ENCODE data around the gene SHQ1.

The SHQ1 gene

GRCh38 chr3:72830452-72831223, 17.6 kb downstream of the SHQ1 start:
- TF ChIP-seq CTCF (IDR thresholded peaks at IDR 0.05; ENCODE audit: low read depth, low read length), result no peak
- no peak overlapping the region for H3K4me3 ChIP-seq (replicated peaks in 1 of 2; ENCODE audit: low read depth in 2 of 2, low read length in 2 of 2)
- DNase-seq (ENCODE audit: low read depth in 2 of 2), result peak; percentile 17 to 65

GRCh38 chr3:72829701-72830100, 18.5 kb downstream of the SHQ1 start:
- peak in 1 of 2 donors; percentile 32 for DNase-seq (ENCODE audit: low read depth in 2 of 2)
- no peak for TF ChIP-seq CTCF (IDR thresholded peaks at IDR 0.05; ENCODE audit: low read depth, low read length)
- no peak overlapping the region for H3K4me3 ChIP-seq (replicated peaks in 1 of 2; ENCODE audit: low read depth in 2 of 2, low read length in 2 of 2)

GRCh38 chr3:72821161-72821781, 27.0 kb downstream of the SHQ1 start:
- DNase-seq (ENCODE audit: low read depth in 2 of 2), result peak; percentile 43 to 66
- TF ChIP-seq CTCF (IDR thresholded peaks at IDR 0.05; ENCODE audit: low read depth, low read length), result no peak
- H3K4me3 ChIP-seq (replicated peaks in 1 of 2; ENCODE audit: low read depth in 2 of 2, low read length in 2 of 2), result no peak overlapping the region

- no peak for TF ChIP-seq CTCF (IDR thresholded peaks at IDR 0.05; ENCODE audit: low read depth, low read length)
- peak; percentile 79 to 88 for DNase-seq (ENCODE audit: low read depth in 2 of 2)
- H3K4me3 ChIP-seq (replicated peaks in 1 of 2; ENCODE audit: low read depth in 2 of 2, low read length in 2 of 2), result no peak overlapping the region
Observed at GRCh38 chr3:72820415-72820814, 27.8 kb downstream of the SHQ1 start.

- TF ChIP-seq CTCF (IDR thresholded peaks at IDR 0.05; ENCODE audit: low read depth, low read length), result no peak
Observed at GRCh38 chr3:72818905-72819304, 29.3 kb downstream of the SHQ1 start.

GRCh38 chr3:72818092-72818773, 30.0 kb downstream of the SHQ1 start:
- peak; percentile 71 for TF ChIP-seq CTCF (IDR thresholded peaks at IDR 0.05; ENCODE audit: low read depth, low read length)
- DNase-seq (ENCODE audit: low read depth in 2 of 2), result peak; percentile 53 to 61
- no peak overlapping the region for H3K4me3 ChIP-seq (replicated peaks in 1 of 2; ENCODE audit: low read depth in 2 of 2, low read length in 2 of 2)

More at GRCh38 chr3:72818905-72819304, 29.3 kb downstream of the SHQ1 start:
- no peak overlapping the region for H3K4me3 ChIP-seq (replicated peaks in 1 of 2; ENCODE audit: low read depth in 2 of 2, low read length in 2 of 2)
- peak; percentile 71 to 91 for DNase-seq (ENCODE audit: low read depth in 2 of 2)
